HepG2 (cell line): ENCODE results near the gene ZNF429. TPM values are rescaled to one million over a fixed set of nuclear protein-coding genes. Genes with fewer than 3 reads are reported as not detected.

Experiments
- BRCA1 ChIP-seq: sonication (generic); formaldehyde crosslinking; IDR thresholded peaks from 2 replicates; pipeline ENCODE4 v1.4.0; 2020; ENCODE audit warnings: missing genetic modification reagents
- DNMT1 ChIP-seq: sonication (generic); formaldehyde crosslinking; IDR thresholded peaks from 2 replicates; pipeline ENCODE4 v1.5.1; 2020; ENCODE audit warnings: mild to moderate bottlenecking, missing genetic modification reagents
- IRF2 ChIP-seq: IDR thresholded peaks from 2 replicates; pipeline ENCODE4 v1.6.1; 2018; ENCODE audit warnings: missing genetic modification reagents, missing compliant biosample characterization
- MAF1 ChIP-seq: sonication (generic); formaldehyde crosslinking; IDR thresholded peaks from 2 replicates; pipeline ENCODE4 v1.5.0; 2020; ENCODE audit warnings: missing genetic modification reagents, borderline replicate concordance
- SIX1 ChIP-seq: sonication (generic); formaldehyde crosslinking; IDR thresholded peaks from 2 replicates; pipeline ENCODE4 v1.4.0; 2020; ENCODE audit warnings: missing genetic modification reagents, borderline replicate concordance
- TRIM24 ChIP-seq: sonication (generic); formaldehyde crosslinking; IDR thresholded peaks from 2 replicates; pipeline ENCODE4 v1.8.0; 2022; ENCODE audit warnings: mild to moderate bottlenecking, missing genetic modification reagents
- ZBTB21 ChIP-seq: sonication (generic); formaldehyde crosslinking; IDR thresholded peaks from 2 replicates; pipeline ENCODE4 v1.4.0; 2020; ENCODE audit warnings: missing genetic modification reagents
- ZFP82 ChIP-seq: sonication (generic); formaldehyde crosslinking; IDR thresholded peaks from 2 replicates; pipeline ENCODE4 v1.5.1; 2020; ENCODE audit warnings: mild to moderate bottlenecking, missing genetic modification reagents, borderline replicate concordance
- ZNF138 ChIP-seq: sonication (generic); formaldehyde crosslinking; IDR thresholded peaks from 2 replicates; pipeline ENCODE4 v1.5.0; 2020; ENCODE audit warnings: mild to moderate bottlenecking, low read depth, missing genetic modification reagents
- ZSCAN20 ChIP-seq: sonication (generic); formaldehyde crosslinking; IDR thresholded peaks from 2 replicates; pipeline ENCODE4 v1.4.0; 2020; ENCODE audit warnings: missing genetic modification reagents, mild to moderate bottlenecking, borderline replicate concordance
- polyA plus RNA-seq, 8 experiments: library from polyadenylated mRNA; depleted of rRNA in 3 of 8; stranded (reverse) in 7 of 8; unstranded in 1 of 8; fragments of >200 nt; fragmentation: Illumina TruSeq in 4 of 8; extraction: Trizol in 4 of 8; gene quantifications; 2 replicates each; pipeline versions ENCODE4 v1.2.1 to v1.2.3, GENCODE V29; 2011 to 2016; ENCODE audit warnings: low read depth in 4 of 8, missing spikeins in 1 of 8, mixed read lengths in 1 of 8; ENCODE audit not compliant: insufficient read depth in 1 of 8
- total RNA-seq, 5 experiments: library from RNA; depleted of rRNA; stranded (reverse); fragments of >200 nt; fragmentation: Illumina TruSeq; extraction: Trizol; gene quantifications; 2 replicates each; pipeline ENCODE4 v1.2.3, GENCODE V29; 2016; ENCODE audit warnings: low read depth in 1 of 5
- TF ChIP-seq, protein P1 (sequence below): IDR thresholded peaks from 2 replicates; pipeline ENCODE4 v1.6.1; 2016; ENCODE audit warnings: missing compliant biosample characterization, missing genetic modification reagents, borderline replicate concordance
- TF ChIP-seq, protein P2 (sequence below): sonication (generic); formaldehyde crosslinking; IDR thresholded peaks from 2 replicates; pipeline ENCODE4 v1.4.0; 2020; ENCODE audit warnings: missing genetic modification reagents, borderline replicate concordance
- TF ChIP-seq, protein P3 (sequence below): fragments of 450-650 bp; IDR thresholded peaks from 2 replicates; pipeline ENCODE4 v1.6.1; 2017
- TF ChIP-seq, protein P4 (sequence below): IDR thresholded peaks from 2 replicates; pipeline ENCODE4 v1.4.0; 2020; ENCODE audit warnings: mild to moderate bottlenecking, missing genetic modification reagents

Gene ZNF429
- total and polyA plus RNA-seq, 2 of the 13 experiments (the other 11 are each of a cell fraction or from before 2014, with no cell fraction given) = 3.3 to 3.4 TPM

DNA sequence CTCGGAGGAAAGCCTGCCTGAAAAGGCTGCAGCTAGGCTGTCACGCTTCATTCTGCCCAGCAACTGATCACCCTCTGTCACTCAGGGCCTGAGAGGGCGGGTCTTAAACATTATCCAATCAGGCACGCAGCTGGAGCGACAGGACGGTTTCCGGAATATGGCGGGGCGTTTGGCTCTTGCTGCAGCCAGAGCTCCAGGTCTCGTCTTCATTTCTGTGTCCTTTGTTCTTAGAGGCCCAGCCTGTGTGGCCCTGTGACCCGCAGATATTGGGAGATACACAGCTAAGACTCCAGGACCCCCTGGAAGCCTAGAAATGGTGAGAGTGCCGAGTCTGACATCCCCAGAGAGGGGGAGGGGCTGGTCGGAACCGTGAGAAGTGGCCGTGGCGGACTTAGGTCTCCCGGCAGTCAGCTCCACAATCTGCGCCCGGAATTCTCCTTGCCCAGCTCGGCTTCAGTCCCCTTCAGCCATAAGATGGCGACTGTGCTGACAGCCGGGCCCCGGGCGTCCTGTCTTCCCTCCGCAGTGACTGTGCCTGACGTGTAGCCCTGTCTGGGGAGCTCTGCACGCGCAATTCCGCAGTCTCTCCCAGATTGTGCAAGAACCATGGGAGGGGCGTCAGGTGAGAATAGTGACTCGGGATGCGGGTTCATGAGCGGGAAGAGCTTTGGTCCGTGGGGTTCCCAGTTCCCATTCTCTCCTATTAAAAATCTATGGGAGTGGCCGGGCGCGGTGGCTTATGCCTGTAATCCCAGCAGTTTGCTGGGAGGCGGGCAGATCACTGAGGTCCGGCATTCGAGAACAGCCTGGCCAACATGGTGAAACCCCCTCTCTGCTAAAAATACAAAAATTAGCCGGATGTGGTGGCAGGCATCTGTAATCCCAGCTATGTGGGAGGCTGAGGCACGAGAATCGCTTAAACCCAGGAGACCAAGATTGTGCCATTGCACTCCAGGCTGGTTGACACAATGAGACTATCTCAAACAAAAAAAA is at the start of gene ZNF429 (continued):
- TF ChIP-seq ZSCAN20 (CRISPR knock-in tag) (no peak), MAF1 (no peak), ZNF138 (CRISPR knock-in tag) (no peak), SIX1 (no peak), IRF2 (CRISPR knock-in tag) (no peak), BRCA1 (CRISPR knock-in tag) (no peak), DNMT1 (CRISPR knock-in tag) (no peak), TRIM24 (CRISPR knock-in tag) (no peak), ZFP82 (CRISPR knock-in tag) (no peak), ZBTB21 (CRISPR knock-in tag) (no peak)
- TF ChIP-seq, protein P1, sequence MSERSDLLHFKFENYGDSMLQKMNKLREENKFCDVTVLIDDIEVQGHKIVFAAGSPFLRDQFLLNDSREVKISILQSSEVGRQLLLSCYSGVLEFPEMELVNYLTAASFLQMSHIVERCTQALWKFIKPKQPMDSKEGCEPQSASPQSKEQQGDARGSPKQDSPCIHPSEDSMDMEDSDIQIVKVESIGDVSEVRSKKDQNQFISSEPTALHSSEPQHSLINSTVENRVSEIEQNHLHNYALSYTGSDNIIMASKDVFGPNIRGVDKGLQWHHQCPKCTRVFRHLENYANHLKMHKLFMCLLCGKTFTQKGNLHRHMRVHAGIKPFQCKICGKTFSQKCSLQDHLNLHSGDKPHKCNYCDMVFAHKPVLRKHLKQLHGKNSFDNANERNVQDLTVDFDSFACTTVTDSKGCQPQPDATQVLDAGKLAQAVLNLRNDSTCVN (CRISPR knock-in tag) = no peak
- TF ChIP-seq, protein P2, sequence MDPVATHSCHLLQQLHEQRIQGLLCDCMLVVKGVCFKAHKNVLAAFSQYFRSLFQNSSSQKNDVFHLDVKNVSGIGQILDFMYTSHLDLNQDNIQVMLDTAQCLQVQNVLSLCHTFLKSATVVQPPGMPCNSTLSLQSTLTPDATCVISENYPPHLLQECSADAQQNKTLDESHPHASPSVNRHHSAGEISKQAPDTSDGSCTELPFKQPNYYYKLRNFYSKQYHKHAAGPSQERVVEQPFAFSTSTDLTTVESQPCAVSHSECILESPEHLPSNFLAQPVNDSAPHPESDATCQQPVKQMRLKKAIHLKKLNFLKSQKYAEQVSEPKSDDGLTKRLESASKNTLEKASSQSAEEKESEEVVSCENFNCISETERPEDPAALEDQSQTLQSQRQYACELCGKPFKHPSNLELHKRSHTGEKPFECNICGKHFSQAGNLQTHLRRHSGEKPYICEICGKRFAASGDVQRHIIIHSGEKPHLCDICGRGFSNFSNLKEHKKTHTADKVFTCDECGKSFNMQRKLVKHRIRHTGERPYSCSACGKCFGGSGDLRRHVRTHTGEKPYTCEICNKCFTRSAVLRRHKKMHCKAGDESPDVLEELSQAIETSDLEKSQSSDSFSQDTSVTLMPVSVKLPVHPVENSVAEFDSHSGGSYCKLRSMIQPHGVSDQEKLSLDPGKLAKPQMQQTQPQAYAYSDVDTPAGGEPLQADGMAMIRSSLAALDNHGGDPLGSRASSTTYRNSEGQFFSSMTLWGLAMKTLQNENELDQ (CRISPR knock-in tag) = no peak
- TF ChIP-seq, protein P3, sequence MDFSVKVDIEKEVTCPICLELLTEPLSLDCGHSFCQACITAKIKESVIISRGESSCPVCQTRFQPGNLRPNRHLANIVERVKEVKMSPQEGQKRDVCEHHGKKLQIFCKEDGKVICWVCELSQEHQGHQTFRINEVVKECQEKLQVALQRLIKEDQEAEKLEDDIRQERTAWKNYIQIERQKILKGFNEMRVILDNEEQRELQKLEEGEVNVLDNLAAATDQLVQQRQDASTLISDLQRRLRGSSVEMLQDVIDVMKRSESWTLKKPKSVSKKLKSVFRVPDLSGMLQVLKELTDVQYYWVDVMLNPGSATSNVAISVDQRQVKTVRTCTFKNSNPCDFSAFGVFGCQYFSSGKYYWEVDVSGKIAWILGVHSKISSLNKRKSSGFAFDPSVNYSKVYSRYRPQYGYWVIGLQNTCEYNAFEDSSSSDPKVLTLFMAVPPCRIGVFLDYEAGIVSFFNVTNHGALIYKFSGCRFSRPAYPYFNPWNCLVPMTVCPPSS = no peak
- TF ChIP-seq, protein P4, sequence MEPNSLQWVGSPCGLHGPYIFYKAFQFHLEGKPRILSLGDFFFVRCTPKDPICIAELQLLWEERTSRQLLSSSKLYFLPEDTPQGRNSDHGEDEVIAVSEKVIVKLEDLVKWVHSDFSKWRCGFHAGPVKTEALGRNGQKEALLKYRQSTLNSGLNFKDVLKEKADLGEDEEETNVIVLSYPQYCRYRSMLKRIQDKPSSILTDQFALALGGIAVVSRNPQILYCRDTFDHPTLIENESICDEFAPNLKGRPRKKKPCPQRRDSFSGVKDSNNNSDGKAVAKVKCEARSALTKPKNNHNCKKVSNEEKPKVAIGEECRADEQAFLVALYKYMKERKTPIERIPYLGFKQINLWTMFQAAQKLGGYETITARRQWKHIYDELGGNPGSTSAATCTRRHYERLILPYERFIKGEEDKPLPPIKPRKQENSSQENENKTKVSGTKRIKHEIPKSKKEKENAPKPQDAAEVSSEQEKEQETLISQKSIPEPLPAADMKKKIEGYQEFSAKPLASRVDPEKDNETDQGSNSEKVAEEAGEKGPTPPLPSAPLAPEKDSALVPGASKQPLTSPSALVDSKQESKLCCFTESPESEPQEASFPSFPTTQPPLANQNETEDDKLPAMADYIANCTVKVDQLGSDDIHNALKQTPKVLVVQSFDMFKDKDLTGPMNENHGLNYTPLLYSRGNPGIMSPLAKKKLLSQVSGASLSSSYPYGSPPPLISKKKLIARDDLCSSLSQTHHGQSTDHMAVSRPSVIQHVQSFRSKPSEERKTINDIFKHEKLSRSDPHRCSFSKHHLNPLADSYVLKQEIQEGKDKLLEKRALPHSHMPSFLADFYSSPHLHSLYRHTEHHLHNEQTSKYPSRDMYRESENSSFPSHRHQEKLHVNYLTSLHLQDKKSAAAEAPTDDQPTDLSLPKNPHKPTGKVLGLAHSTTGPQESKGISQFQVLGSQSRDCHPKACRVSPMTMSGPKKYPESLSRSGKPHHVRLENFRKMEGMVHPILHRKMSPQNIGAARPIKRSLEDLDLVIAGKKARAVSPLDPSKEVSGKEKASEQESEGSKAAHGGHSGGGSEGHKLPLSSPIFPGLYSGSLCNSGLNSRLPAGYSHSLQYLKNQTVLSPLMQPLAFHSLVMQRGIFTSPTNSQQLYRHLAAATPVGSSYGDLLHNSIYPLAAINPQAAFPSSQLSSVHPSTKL (CRISPR knock-in tag) = peak; percentile 7; the same call in 1 of the 2 replicates
